Endothelial cell of umbilical vein (primary cell): Measurements from ENCODE around the gene MAEA. TPM values are rescaled to one million over a fixed set of nuclear protein-coding genes. Genes with fewer than 3 reads are reported as not detected.

Experiments
- BruUV-seq: library from RNA; stranded (reverse); fragments of 400-500 nt; replicated peaks from 2 replicates; lab custom pipeline; 2021; lab: Mats Ljungman, UMichigan
- CTCF ChIA-PET: fragments of 300-600, 350-600 bp; sonication (Branson Sonifier 250); formaldehyde crosslinking; loops from one replicate; lab custom pipeline; 2021; ENCODE audit warnings: antibody characterized with exemption, inconsistent platforms; lab: Charles Lee
- POLR2A ChIA-PET: fragments of 300-600, 350-600 bp; sonication (Branson Sonifier 250); formaldehyde crosslinking; loops from one replicate; lab custom pipeline; 2021; ENCODE audit warnings: antibody characterized with exemption, inconsistent platforms; lab: Charles Lee
- DNase-seq: peaks from one replicate; pipeline ENCODE4 v3.0.0-alpha.2; 2011; ENCODE audit warnings: low read depth, low spot score
- FAIRE-seq: peaks from 2 replicates; lab custom pipeline; 2011; peaks lifted over from hg19 to GRCh38; lab: Jason Lieb, UNC
- H2AFZ ChIP-seq: 2 replicates; pipeline ENCODE4 v1.6.0; 2012; ENCODE audit warnings: low read depth, low read length, control low read depth, inconsistent platforms
- H3K27ac ChIP-seq: 2 replicates; pipeline ENCODE4 v1.5.1; 2011; ENCODE audit warnings: low read depth, mild to moderate bottlenecking, control low read depth, low read length, moderate library complexity; ENCODE audit not compliant: insufficient read depth
- H3K27me3 ChIP-seq, 2 experiments: 2 replicates each; pipeline versions ENCODE4 v1.6.0 to v1.6.1; 2011; ENCODE audit warnings: low read length in 2 of 2, mixed read lengths in 1 of 2; ENCODE audit not compliant: control insufficient read depth in 2 of 2, insufficient read depth in 2 of 2
- H3K36me3 ChIP-seq, 2 experiments: 2 replicates in 1 of 2; 3 replicates in 1 of 2; pipeline ENCODE4 v1.5.1; 2011; ENCODE audit warnings: low read length in 2 of 2, mild to moderate bottlenecking in 1 of 2, moderate library complexity in 1 of 2; ENCODE audit not compliant: control insufficient read depth in 2 of 2, insufficient read depth in 2 of 2; ENCODE audit errors: extremely low read depth in 1 of 2
- H3K4me1 ChIP-seq: 3 replicates; pipeline ENCODE4 v1.5.1; 2011; ENCODE audit warnings: mild to moderate bottlenecking, low read length; ENCODE audit not compliant: control insufficient read depth, insufficient read depth; ENCODE audit errors: extremely low read depth
- H3K4me2 ChIP-seq: 2 replicates; pipeline ENCODE4 v1.6.1; 2011; ENCODE audit warnings: low read length, control low read depth, mixed read lengths; ENCODE audit not compliant: insufficient read depth
- H3K4me3 ChIP-seq, 3 experiments: fragments of 200-600 bp in 1 of 3; sonication (generic), shearing (Covaris generic) in 1 of 3; replicated peaks in 1 of 3; 2 replicates each; pipeline ENCODE4 v1.5.1; 2011 to 2016; ENCODE audit warnings: control low read depth in 3 of 3, low read length in 3 of 3, mild to moderate bottlenecking in 2 of 3, inconsistent platforms in 1 of 3, low read depth in 1 of 3, moderate library complexity in 1 of 3; ENCODE audit not compliant: insufficient read depth in 1 of 3
- H3K79me2 ChIP-seq: 2 replicates; pipeline ENCODE4 v1.6.0; 2012; ENCODE audit warnings: low read length, inconsistent platforms; ENCODE audit not compliant: control insufficient read depth, insufficient read depth
- H3K9ac ChIP-seq: replicated peaks from 2 replicates; pipeline ENCODE3; 2011; ENCODE audit warnings: low read length, control low read depth; ENCODE audit not compliant: insufficient read depth; ENCODE audit errors: extremely low read depth
- H3K9me1 ChIP-seq: replicated peaks from 3 replicates; pipeline ENCODE4 v1.6.0; 2011; ENCODE audit warnings: mild to moderate bottlenecking, low read length; ENCODE audit not compliant: control insufficient read depth, insufficient read depth; ENCODE audit errors: extremely low read depth
- H3K9me3 ChIP-seq: replicated peaks from 2 replicates; pipeline ENCODE4 v1.5.1; 2012; ENCODE audit warnings: low read length, inconsistent platforms; ENCODE audit not compliant: control insufficient read depth, insufficient read depth
- H4K20me1 ChIP-seq: replicated peaks from 2 replicates; pipeline ENCODE3; 2011; ENCODE audit warnings: mild to moderate bottlenecking, low read length; ENCODE audit not compliant: control insufficient read depth, insufficient read depth; ENCODE audit errors: extremely low read depth
- CTCF ChIP-seq, 2 donors: IDR thresholded peaks; 1 replicate in 1 of 2; 2 replicates in 1 of 2; pipeline ENCODE4 v1.5.1; 2011; ENCODE audit warnings: low read length in 2 of 2, mild to moderate bottlenecking in 2 of 2, moderate library complexity in 2 of 2, control low read depth in 1 of 2, inconsistent platforms in 1 of 2, low read depth in 1 of 2; ENCODE audit not compliant: insufficient read depth in 1 of 2; ENCODE audit errors: extremely low read depth in 1 of 2
- EZH2 ChIP-seq: IDR thresholded peaks from 2 replicates; pipeline ENCODE4 v1.6.1; 2012; ENCODE audit warnings: borderline replicate concordance, low read depth, mild to moderate bottlenecking, moderate library complexity, low read length, inconsistent platforms; ENCODE audit not compliant: severe bottlenecking
- FOS ChIP-seq: IDR thresholded peaks from 2 replicates; pipeline ENCODE4 v1.6.1; 2011; ENCODE audit warnings: mild to moderate bottlenecking, low read length, moderate library complexity, borderline replicate concordance; ENCODE audit not compliant: insufficient read depth
- GATA2 ChIP-seq: IDR thresholded peaks from 2 replicates; pipeline ENCODE4 v1.7.0; 2011; ENCODE audit warnings: low read depth, mild to moderate bottlenecking, moderate library complexity, mixed read lengths, low read length; ENCODE audit not compliant: insufficient read length, insufficient read depth
- JUN ChIP-seq: IDR thresholded peaks from 2 replicates; pipeline ENCODE4 v1.6.1; 2011; ENCODE audit warnings: borderline replicate concordance, low read depth; ENCODE audit not compliant: insufficient read length, insufficient read depth
- MAX ChIP-seq: IDR thresholded peaks from 2 replicates; pipeline ENCODE4 v1.6.1; 2011; ENCODE audit not compliant: insufficient read depth, insufficient read length
- MYC ChIP-seq: IDR thresholded peaks from one replicate; pipeline ENCODE4 v1.6.1; 2011; ENCODE audit warnings: mild to moderate bottlenecking, low read depth, low read length
- POLR2A ChIP-seq: IDR thresholded peaks from 2 replicates; pipeline ENCODE4 v1.6.1; 2012; ENCODE audit warnings: low read depth, mild to moderate bottlenecking, control low read depth, low read length
- POLR2AphosphoS5 ChIP-seq: IDR thresholded peaks from 2 replicates; pipeline ENCODE4 v1.6.1; 2012; ENCODE audit warnings: low read depth, mild to moderate bottlenecking, control low read depth, low read length, moderate library complexity; ENCODE audit not compliant: insufficient read depth
- dilution Hi-C: fragments of 300-500 bp; cut with MboI; formaldehyde crosslinking; loops from one replicate; pipeline ENCODE4 v1.15.0; 2019; ENCODE audit warnings: low sequenced_read_pairs; ENCODE audit not compliant: extremely low pct_ligation_motif_present
- intact Hi-C: fragments of 100-400 bp; cut with micrococcal nuclease; formaldehyde crosslinking; loops from one replicate; pipeline ENCODE4 v1.10.0; 2022
- polyA plus RNA-seq, 4 experiments: library from polyadenylated mRNA; depleted of rRNA in 3 of 4; stranded (reverse) in 3 of 4; unstranded in 1 of 4; fragments of >200 nt; gene quantifications; 2 replicates each; pipeline versions ENCODE4 v1.2.1 to v1.2.3, GENCODE V29; 2011 to 2012; ENCODE audit warnings: missing spikeins in 1 of 4
- total RNA-seq: library from RNA; stranded (reverse); gene quantifications from 2 replicates; pipeline ENCODE4 v1.2.3, GENCODE V29; 2021

The MAEA gene
- total and polyA plus RNA-seq, 2 donors (not counting 3 experiments of a cell fraction or from before 2014, with no cell fraction given), result 66.0 to 108 TPM

GRCh38 chr4:1316537-1317168, 27.0 kb downstream of the MAEA start:
- Histone ChIP-seq H4K20me1 (no peaks in the 10 kb centered on the region), H3K9me3 (no peaks in the 10 kb centered on the region), H2AFZ (no peak overlapping the region), H3K4me1 (peaks cover 4% of the 10 kb centered on the region), H3K27me3 (no peaks in the 10 kb centered on the region), H3K9me1 (no peaks in the 10 kb centered on the region), H3K9ac (no peak overlapping the region), H3K27ac (no peak overlapping the region), H3K4me3 (no peak overlapping the region), H3K36me3 (peaks cover 13 to 37% of the 10 kb centered on the region in 2 experiments), H3K79me2 (peaks cover 7% of the 10 kb centered on the region), H3K4me2 (no peak overlapping the region)
- DNase-seq (no peak), FAIRE-seq (no peak)
- intact Hi-C loops (no loop called here), dilution Hi-C loops (no loop called here)
- ChIA-PET CTCF (no interaction called here), POLR2A (no interaction called here)
- TF ChIP-seq MYC (no peak), FOS (no peak), MAX (no peak), POLR2AphosphoS5 (no peak), GATA2 (no peak), EZH2 (no peak), JUN (no peak), POLR2A (no peak), CTCF (IDR thresholded peaks at IDR 0.05; ENCODE audit: extremely low read depth in 1 of 2, insufficient read depth in 1 of 2, low read depth in 1 of 2, low read length in 2 of 2) (no peak)
- BruUV-seq, result no TSS peak
